ENCODE measurements around the gene CHRNE. TPM values are rescaled to one million over a fixed set of nuclear protein-coding genes. Genes with fewer than 3 reads are reported as not detected.
A peak's percentile ranks its signal among the peaks of the same experiment; 100 is the strongest.

The CHRNE gene
- polyA plus RNA-seq, 2 of the 4 experiments (the other 2 are of a cell fraction) = 0.10 to 0.13 TPM

GRCh38 chr17:4897198-4897687 lies 5.7 kb downstream of the CHRNE start:
- 87% methylated on average over 10 of the region's 10 CpGs for WGBS (ENCODE audit: missing lambda C conversion rate)
- CTCF ChIA-PET = interaction anchor here (0.7 to 2.5 kb wide), 8 partner anchors 9 to 187 kb away, joined by 3 to 7 read pairs (median 5); partner anchors contain the start of genes ARRB2, CAMTA2 and MED11

GRCh38 chr17:4896332-4897197 lies 6.3 kb downstream of the CHRNE start:
- H3K27ac ChIP-seq = no peak overlapping the region
- no peak overlapping the region for H3K4me2 ChIP-seq
- FAIRE-seq = no peak
- CTCF ChIA-PET = interaction anchor here (0.5 to 2.5 kb wide), 15 partner anchors 8 to 330 kb away, joined by 3 to 7 read pairs (median 4); partner anchors contain the start of genes ARRB2, CAMTA2 and MED11
- TF ChIP-seq FOSL2 (IDR thresholded peaks at IDR 0.05) (no peak), FOSL2 (CRISPR knock-in tag; IDR thresholded peaks at IDR 0.05) (no peak), PHF8 (IDR thresholded peaks at IDR 0.05; ENCODE audit: borderline replicate concordance, low read depth) (no peak), TP53 (CRISPR knock-in tag; IDR thresholded peaks at IDR 0.05) (no peak), JUN (IDR thresholded peaks at IDR 0.05) (no peak), FOSB (CRISPR knock-in tag; IDR thresholded peaks at IDR 0.05) (no peak), HOXA7 (CRISPR knock-in tag; IDR thresholded peaks at IDR 0.05) (no peak), HOXB13 (CRISPR knock-in tag; IDR thresholded peaks at IDR 0.05; ENCODE audit: low read depth) (no peak), POLR2A (IDR thresholded peaks at IDR 0.05; ENCODE audit: low read length) (no peak), E2F6 (IDR thresholded peaks at IDR 0.05; ENCODE audit: borderline replicate concordance, low read depth) (no peak), RARB (CRISPR knock-in tag; IDR thresholded peaks at IDR 0.05) (no peak), ZNF302 (CRISPR knock-in tag; IDR thresholded peaks at IDR 0.05) (no peak), HMGXB4 (CRISPR knock-in tag; IDR thresholded peaks at IDR 0.05; ENCODE audit: borderline replicate concordance) (no peak), HDAC2 (IDR thresholded peaks at IDR 0.05) (no peak), KDM5A (IDR thresholded peaks at IDR 0.05) (no peak)
- H3K4me3 ChIP-seq = no peak overlapping the region
- POLR2A ChIA-PET = no interaction called here
- H3K9me3 ChIP-seq = no peaks in the 10 kb centered on the region
- peak in 1 of 2 experiments; percentile 26; a peak in 3 of 6 replicates for ATAC-seq
- 92% methylated on average over 27 of the region's 27 CpGs for WGBS (ENCODE audit: missing lambda C conversion rate)
- no peaks in the 10 kb centered on the region for H3K4me1 ChIP-seq
- DNase-seq (ENCODE audit: low read depth in 1 of 2, low spot score in 1 of 2) = no peak

More at GRCh38 chr17:4897198-4897687, 5.7 kb downstream of the CHRNE start:
- no peak for FAIRE-seq
- POLR2A ChIA-PET = no interaction called here
- DNase-seq (ENCODE audit: low read depth in 1 of 2, low spot score in 1 of 2) = no peak
- Histone ChIP-seq H3K4me1 (no peaks in the 10 kb centered on the region), H3K27ac (no peak overlapping the region), H3K9me3 (no peaks in the 10 kb centered on the region), H3K4me3 (no peak overlapping the region), H3K4me2 (no peak overlapping the region)
- no peak for ATAC-seq
- TF ChIP-seq FOXS1 (CRISPR knock-in tag; IDR thresholded peaks at IDR 0.05) = no peak
- TF ChIP-seq USF2 (IDR thresholded peaks at IDR 0.05) = peak; percentile 70

- 85% methylated on average over 27 of the region's 27 CpGs for WGBS (ENCODE audit: missing lambda C conversion rate)
- no peak for FAIRE-seq
Measured at GRCh38 chr17:4895657-4896331, 7.1 kb downstream of the CHRNE start.

More at GRCh38 chr17:4895657-4896331, 7.1 kb downstream of the CHRNE start:
- Histone ChIP-seq H3K4me2 (no peak overlapping the region), H3K4me3 (no peak overlapping the region), H3K27ac (no peak overlapping the region), H3K4me1 (no peaks in the 10 kb centered on the region), H3K9me3 (no peaks in the 10 kb centered on the region)
- POLR2A ChIA-PET = no interaction called here
- ATAC-seq (peak in 1 of 2 experiments; percentile 42; a peak in 3 of 6 replicates), DNase-seq (ENCODE audit: low read depth in 1 of 2, low spot score in 1 of 2) (no peak)
- TF ChIP-seq E2F6 (IDR thresholded peaks at IDR 0.05; ENCODE audit: borderline replicate concordance, low read depth) (no peak), HEYL (CRISPR knock-in tag; IDR thresholded peaks at IDR 0.05) (no peak), ZFP36 (IDR thresholded peaks at IDR 0.05; ENCODE audit: borderline replicate concordance, partially characterized antibody) (no peak), CHD2 (IDR thresholded peaks at IDR 0.05; ENCODE audit: low read length, partially characterized antibody) (no peak), ESRRA (IDR thresholded peaks at IDR 0.05; ENCODE audit: borderline replicate concordance, low read length) (peak; percentile 61; the same call in 1 of the 2 replicates), BHLHE40 (IDR thresholded peaks at IDR 0.05; ENCODE audit: low read depth, low read length) (no peak), RAD21 (conservative IDR thresholded peaks at IDR 0.05 in 1 of 2, IDR thresholded peaks at IDR 0.05 in 1 of 2) (0 out of 5 replicates have a peak, but pooled peaks of 1 of the 2 experiments have one; percentile 3), ATOH8 (CRISPR knock-in tag; IDR thresholded peaks at IDR 0.05; ENCODE audit: low read depth) (no peak), ELK1 (IDR thresholded peaks at IDR 0.05; ENCODE audit: low read depth, low read length) (no peak)
- CTCF ChIA-PET = interaction anchor here (0.5 to 2.5 kb wide), 14 partner anchors 8 to 329 kb away, joined by 3 to 8 read pairs (median 4); partner anchors contain the start of gene ARRB2
